ENCODE results near the gene MGME1.
A peak's percentile ranks its signal among the peaks of the same experiment; 100 is the strongest.

MGME1 gene, protein sequence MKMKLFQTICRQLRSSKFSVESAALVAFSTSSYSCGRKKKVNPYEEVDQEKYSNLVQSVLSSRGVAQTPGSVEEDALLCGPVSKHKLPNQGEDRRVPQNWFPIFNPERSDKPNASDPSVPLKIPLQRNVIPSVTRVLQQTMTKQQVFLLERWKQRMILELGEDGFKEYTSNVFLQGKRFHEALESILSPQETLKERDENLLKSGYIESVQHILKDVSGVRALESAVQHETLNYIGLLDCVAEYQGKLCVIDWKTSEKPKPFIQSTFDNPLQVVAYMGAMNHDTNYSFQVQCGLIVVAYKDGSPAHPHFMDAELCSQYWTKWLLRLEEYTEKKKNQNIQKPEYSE

DNA sequence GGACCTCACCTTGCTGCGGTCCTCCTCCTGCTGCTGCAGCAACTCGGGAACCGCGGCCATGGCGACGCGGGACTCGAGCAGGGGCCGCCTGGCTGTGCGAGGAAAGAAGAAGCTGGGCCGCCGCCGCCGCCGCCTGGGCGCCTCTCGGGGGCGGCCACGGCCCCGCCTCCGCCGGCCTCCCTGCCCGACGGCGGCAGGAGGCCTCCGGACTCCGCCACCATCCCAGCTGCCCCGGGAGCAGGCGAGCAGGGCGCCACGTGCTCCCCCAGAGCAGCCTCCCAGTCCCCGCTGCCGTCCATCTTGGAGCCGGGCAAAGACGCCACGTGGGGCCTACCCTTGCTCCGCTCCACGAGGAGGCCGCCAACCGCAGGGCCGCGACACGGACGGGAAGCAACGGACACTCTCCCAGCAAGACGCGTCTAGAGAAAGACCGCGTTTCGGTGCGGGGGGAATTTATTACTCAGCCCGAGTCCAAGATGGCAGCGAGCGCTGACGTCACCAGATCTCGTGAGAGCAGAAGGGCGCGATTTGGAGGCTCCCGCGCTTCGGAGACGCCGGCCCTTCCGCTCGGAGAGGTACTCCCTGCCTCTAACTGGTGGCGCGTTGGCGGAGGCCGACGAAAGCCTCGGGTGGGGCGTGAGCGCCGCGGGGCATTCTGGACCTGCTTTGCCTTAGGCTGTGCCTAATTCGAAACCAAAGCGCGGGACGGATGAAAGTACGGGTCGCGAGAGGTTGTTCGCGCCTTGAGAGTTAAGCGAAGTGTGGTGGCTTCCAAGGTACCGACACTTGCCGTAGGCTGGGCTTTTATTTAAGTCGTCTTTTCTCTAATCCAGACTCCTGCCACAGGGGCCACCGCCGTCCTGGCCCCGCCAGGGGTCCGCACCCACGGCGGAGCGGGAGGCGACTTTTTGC, at the start of gene MGME1, which contains the start of gene SNX5:
Gene MGME1, plus strand, starts transcription at position 653 of the 912 bp plus-strand sequence. CDS start 842 bp downstream, outside the sequence.
Gene SNX5, minus strand, starts transcription at position 429 of the 912 bp plus-strand sequence. Its CDS starts 369 bp downstream, at position 60.
- DNase-seq, result peak; percentile 99

DNA sequence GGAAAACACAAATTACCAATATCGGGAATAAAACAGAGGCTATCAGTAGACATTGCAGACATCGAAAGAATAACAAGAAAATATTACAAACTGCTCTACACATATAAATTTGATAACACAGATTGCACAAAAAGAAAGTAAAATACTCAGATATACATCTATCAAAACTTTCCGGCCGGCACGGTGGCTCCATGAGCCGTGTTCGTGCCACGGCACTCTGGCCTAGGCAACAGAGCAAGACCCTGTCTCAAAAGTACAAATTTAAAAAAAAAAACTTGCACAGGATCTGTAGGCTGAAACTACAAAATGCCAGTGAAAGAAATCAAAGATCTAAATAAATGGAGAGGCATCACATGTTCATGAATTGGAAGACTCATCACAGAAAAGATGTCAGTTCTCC, 49.7 kb upstream of the MGME1 start:
- no peak for DNase-seq

DNA sequence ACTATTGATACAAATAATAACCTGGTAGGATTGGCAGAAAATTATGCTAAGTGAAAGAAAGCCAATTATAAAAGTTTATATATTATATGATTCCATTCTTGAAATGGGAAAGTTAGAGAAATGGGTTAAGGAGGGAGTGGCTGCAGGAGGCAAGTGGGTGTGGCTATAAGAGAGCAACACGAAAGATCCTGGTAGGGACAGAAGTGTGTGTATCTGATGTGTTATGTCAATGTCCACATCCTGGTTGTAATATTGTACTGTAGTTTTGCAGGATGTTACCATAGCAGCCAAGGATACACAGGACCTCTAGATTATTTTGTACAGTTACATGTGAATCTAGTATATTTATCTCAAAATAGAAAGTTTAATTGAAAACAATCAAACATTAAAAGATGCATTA, 47.0 kb upstream of the MGME1 start:
- no peak for DNase-seq

DNA sequence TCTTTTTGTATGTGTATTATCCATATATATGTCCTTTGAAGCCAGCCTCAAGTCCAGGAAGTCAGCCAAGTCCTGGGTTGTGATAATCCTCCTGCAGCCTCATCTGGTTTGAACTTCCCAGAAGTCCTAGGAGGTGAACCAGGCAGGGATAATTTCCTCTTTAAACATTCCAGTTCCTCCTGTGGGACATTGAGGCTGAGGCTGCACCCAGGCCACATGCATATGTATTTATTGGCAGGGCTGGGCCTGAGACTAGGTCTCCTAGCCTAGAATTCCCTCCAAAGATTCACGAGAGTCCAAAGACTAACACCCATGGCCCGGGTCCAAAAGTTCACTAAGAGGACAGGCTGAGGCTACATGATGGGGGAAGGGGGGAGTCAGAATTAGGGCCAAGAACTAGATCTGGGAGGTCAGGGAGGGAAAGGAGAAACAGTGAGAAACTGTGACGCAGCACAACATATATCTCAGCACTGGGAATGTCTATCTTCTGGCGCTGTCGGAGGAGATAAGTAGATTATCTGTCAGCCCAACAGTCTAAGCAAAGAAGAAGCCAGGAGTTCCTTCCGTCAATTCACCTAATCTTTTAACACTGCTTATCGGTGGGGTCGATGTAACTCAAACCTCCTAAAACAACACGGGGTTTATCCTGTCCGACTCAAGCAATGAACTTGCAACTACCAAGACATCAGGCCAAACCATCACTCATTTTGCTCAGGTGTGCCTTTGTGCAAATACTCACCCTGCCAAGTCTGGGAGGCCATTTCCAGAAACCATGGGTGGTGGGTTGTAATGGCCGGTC, 43.5 kb upstream of the MGME1 start:
- no peak for DNase-seq

DNA sequence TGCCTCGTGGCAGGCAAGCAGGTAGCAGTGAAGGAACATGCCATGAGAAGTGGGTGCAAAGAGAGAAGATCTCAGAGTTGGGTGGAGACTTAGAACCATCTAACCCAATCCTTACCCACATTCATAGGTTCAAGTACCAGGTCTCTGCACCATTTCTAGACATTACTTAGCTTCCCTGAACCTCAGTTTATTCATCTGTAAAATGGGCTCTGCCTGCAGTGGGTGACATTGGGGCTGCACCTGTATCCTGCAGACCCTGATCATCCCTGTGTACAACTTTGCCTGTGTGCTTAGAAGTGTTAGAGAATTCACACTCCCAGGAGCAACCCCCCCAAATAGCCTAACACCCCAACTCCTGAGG, 42.9 kb upstream of the MGME1 start:
- no peak for DNase-seq

DNA sequence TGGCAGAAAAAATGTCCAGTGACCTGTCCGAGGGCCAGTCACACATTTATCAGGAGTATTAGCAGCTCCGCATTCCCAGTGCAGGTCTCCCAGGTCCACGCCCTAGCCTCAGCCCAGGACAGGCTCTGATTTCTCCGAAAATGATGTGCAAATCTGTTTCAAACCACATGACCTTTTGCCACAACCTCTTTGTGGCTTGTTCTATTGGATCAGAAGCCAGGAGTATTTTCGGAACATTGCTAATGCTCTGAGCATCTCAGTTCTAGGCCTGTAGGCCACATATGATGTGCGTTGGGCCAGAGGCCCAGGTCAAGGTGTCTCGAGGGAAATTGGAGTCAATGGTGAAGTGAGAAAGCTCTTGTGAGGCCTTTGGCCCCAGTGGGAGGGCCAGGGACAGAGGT, 40.6 kb upstream of the MGME1 start:
- DNase-seq, result no peak

DNA sequence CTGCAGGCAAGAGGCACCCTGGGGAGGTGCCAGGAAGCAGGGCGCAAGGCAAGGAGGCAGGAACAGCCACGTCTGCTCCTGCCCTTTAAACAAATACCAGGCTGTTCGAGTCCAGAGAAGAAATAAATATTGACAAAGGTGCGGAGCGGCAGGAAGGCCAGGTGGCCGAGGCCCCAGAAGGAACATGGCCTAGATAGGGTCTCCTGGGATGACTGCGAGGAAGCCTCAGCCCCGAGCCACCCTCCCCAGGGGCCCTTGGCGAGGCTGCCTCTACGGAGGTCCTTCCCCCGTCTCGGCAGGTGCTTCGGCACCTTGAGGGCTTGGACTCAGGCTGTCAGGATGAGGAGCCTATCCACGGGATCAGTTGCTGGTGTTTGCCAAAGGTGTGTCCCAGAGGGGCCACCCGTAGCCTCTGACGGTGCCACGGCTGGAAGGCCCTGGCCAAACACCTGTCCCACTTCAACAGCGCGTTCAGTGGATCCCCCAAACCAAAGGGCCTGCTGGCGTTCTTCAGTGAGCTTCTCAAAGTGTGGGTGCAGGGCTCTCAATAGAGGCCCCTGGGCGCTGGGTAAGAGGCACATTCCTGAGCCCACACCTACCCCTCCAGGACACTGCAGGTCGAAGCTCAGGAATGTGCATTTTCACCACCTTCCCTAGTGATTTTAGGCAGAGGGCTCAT, 40.0 kb upstream of the MGME1 start:
- DNase-seq, result no peak

DNA sequence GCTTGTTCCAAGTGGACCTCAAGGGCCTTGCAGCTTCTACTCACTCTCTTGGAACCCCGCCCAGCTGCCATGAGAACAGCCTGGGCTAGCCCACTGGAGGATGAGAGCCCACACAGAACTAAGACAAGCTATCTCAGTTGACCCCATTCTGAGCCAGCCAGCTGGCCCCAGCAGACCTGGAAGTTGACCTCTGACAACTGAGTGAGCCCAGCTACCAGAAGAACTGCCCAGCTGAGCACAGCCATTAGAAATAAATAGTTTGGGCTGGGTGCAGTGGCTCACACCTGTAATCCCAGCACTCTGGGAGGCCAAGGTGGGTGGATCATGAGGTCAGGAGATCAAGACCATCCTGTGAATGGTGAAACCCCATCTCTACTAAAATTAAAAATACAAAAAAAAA, 37.3 kb upstream of the MGME1 start:
- no peak for DNase-seq

DNA sequence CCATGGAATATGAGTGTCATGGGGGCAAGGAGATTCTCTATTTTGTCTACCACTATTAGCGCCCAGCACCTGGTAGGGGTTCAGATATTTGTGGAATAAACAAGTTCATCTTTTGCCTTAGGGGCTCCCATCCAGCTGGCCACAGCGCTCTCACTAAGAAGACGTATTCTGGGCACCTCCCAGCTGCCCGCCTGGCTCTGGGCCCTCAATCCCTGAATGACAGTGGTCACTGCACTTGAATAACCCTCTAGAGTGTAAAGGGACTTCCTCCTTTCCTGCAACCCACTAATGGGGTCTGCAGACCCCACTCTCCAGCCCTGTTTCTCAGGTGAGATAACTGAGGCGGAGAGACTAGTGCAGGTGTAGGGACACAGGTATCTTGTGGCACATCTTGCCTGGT, 36.4 kb upstream of the MGME1 start:
- DNase-seq, result no peak

DNA sequence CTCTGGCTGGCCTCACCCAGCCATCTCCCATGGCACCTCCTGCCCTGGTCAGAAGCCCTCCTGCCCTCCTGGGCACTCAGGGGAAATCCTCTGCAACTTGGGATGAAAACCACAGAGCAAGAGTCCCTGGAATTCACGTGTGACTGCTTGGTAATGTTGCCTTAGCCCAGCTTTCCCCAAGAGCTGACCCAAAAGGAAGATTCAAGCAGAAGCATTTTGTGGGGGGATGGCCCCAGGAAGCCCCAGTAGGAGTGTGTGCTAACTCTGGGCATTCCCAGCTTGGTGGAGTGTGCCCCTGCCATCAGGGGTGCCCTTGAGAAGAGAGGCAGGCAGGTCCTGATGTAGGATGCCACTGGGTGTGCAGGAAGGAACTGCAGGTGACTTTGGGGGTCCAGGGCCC, 35.7 kb upstream of the MGME1 start:
- no peak for DNase-seq

DNA sequence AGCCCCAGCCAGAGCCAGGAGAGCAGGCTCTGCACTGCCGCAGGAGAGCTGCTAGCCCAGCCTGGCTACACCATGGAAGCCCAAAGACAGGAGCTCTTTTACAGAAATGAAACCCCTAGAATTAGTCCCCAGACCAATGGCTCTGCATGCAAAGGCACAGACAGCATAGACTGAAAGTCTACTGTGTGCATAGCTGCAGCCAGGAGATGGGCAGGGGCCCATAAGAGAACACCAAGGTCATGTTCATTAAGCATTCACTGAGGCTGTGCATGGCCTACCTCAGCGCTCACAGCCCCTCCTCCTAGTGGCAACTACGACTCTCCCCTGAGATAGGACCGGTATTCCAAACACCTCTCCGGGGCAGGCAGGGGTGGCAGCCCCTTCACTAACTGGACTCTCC, 35.1 kb upstream of the MGME1 start:
- no peak for DNase-seq

DNA sequence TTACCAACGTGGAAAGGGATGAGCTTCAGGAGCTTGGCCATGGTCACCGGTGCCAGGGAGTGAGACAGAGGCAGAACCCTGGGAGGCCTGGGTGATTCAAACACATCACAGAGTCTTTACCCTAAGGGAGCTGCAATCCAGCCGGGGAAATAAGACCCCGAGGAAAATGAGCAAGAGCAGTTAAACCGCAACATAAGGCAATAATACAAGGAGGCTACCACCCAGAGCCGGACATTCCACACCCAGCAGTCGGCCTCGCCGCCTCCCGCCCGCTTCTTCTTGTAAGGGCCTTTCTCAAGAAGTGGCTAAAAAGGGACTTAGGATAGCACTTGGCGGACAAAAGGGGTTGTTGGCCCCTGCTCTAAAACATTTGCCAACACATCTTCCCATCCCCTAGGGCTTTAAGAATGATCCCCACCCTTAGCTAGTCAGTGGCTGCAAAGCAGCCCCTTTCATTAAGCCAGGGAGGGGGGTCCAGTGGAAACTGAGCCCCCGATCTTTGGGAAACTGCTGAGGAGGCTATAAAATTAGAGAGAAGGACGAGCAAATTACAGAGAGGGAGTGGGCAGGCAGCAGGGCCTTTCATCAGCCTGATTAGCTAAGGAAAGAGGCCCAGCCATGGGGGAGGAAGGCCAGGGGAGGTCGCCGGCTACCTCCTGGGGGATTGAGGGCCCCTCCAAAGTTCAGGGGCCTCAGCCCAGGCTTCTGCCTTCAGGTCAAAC, 34.5 kb upstream of the MGME1 start:
- DNase-seq, result no peak

DNA sequence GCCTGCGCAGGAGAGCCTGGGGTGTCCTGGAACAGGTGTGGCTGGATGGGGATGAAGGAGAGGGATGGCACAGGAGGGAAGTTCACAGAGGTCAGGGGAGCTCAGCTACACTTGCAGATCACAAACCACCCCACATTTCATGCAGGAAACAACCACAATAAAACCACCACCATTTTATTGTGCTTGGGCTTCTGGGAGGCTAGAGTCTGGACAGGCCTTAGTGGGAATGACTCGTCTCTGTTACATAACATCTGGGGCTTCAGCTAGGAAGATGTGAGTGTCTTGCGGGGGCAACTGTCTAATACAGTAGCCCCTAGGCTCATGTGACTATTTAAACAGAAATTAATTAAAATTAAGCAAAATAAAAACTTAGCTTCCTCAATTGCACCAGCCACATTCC, 33.6 kb upstream of the MGME1 start:
- DNase-seq, result no peak

DNA sequence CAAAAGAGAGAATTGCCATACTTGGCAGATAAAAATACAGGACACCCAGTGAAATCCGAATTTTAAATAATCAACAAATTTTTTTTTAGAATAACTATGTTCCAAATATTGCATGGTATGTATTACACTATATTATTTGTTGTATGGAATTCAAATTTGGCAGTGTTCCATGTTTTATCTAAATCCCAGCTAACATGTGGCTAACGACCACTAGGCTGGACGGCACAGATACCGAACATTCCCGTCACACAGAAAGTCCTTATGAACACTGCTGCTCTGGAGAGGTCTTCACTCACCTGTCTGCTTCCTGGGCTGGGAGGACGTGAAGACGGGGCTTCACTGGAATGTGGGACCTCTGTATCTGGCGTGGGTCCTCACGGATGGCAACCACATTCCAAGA, 33.1 kb upstream of the MGME1 start:
- no peak for DNase-seq

DNA sequence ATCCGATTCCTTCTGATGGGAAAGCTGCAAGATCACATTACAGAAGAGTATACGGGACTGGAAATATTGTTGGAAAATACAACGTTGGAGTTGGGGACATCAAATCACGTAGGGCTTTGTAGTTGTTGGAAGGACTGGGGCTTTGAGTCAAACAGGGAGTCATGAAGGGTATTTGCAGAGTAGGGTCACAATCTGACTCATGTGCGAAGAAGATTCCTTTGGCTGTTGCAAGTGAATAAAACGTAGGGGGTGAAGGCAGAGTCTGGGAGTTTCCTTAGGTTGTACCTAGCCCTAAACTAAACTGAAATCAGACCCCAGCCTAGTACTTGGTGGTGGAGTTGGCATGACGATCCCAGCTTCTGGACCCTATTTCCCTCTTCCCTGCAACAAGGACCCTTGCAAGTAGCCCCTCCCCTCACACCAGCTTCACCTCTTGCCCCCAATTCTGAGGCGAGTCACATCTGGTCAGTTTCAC, 32.5 kb upstream of the MGME1 start:
- no peak for DNase-seq

DNA sequence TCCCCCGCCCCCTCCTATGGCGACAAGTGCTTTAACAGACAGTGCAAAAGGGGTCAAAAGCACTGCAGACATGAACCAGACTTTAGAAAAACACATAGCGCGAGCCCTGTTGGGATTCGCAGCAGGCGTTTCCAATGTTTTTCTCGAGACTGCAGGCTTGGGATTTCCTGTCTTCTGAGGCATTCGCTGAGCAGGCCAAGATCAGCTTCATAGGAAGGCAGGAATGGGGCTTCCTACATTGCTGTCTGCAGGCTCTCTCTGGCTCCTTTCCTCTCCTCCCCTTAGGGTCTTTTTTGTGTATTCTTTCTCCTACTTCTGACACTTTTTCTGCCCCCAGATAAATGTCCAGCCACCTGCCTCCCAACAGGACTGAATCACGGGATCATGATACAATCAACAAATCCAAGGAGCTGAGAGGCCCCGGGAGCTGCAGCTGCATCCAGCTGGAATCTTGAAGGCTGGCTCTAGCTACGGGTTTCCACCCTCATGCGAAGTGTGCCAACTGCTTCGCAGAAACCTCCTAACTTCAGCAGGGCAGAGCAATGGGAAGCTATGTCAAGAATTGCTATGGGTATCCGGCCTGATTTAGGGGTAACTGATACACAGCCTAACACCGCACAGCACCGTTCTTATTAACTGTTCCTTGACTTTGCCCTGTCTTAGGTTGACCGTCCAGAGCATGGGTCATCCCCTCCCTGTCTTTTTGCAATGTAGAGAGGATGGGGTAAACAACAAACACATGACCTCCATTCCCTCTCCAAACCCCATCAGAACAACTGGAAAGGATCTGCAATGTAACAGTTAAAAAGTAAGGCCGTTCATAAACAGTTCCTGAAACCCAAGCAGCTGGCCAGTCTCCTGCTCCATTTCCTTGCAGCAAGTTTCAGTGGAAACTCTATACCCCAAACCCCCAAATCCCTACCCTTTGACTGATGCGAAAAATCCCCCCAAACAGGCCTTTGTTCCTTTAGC, 31.8 kb upstream of the MGME1 start:
- no peak for DNase-seq

DNA sequence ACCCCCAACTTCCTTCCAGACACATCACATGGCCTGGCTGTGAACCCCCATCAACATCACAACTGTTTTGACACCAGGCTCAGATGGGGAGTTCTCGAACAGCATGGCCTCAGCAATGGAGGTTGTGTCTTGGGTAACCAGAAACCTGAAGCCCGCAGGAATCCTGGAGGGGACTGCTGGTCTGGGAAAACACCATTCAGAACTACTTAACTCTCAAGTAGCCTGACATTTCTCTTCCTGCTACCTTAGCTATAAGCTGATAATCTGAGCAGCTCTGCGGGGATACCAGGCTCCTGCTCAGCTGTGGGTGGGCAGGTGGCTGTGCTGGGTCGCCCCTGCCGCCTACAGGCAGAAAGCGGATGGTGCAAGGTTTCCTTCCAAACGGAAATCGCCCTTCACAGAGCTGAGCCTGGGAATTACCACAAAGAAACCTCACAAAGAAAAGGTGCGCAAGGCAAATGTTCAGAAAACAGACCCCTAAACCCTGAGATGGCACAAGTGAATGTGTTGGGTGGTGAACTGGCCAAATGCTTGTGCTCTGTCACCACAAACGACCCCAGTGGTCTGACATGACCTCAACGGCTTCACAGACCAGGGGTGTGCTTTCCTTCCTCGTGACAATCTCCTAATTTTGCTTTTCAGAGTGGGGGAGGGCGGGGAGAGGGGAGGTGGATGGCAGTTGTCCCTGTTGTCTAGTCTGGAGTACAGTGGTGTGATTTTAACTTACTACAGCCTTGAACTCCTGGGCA, 29.8 kb upstream of the MGME1 start:
- DNase-seq, result peak; percentile 65

DNA sequence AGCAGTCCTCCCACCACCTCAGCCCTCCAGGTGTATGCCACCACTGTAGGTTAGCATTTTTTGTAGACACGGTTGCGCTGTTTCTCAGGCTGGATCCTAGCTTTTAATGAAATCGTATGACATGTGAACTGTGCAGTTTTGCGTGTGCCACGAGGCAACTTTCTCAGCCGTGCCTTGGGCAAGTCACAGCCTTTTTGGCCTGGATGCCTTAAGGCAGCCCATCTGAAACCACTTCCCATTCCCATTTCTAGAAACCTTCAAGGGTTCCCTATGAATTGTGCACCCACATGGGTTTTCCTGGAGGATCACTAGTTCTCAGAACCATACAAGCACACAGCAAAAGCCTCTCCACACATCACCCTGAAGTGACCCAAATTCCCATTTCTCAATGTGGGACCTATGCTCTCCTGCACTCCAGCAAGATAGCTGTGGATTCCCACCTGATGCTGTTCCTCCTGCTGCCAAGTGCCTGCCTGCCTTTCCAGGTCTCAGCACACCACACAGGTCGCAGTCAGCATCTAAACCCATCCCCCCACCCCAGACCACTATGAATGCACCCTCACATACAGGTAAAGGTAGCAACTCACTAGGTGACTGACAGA, 29.1 kb upstream of the MGME1 start:
- no peak for DNase-seq

DNA sequence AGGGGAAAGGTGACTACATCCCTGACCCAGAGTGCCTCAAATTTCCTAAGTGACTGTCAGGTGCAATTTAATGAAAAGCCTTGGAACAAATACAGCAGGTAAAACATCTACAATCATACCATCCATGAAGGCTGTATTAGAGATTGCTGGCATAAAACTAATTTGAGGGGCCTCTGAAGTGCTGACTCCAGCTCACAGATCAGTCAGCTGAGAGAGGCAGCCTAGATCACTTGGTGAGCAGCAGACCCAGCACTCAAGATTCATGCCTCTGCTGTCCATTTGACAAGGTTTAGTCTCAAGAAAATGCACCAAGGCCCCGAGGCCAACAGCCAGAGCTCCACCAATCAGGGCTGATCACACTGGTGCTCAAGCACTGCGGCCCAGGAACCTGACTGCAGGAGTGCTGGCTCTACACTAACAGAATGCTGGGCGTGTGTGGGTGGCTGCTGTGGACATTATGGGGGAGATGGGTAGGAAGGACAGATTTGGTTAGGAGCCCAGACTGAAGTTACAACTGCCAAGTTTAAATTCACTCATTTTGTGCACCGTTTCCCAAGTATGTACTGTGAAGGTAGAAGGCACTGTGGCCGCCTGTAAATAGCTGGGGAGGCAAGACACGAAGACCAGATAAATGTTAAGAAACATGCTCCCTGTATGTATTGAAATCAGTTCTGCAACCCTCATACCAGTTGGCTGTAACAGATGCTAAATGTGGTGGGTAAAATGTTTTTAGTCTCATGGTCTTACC, 28.4 kb upstream of the MGME1 start:
- DNase-seq, result no peak
